A549 (cell line): ENCODE data around the gene TMEM167A. TPM values are rescaled to one million over a fixed set of nuclear protein-coding genes. Genes with fewer than 3 reads are reported as not detected.

Experiments
- ATAC-seq, 2 experiments: fragments of 200-7000 bp in 1 of 2; fragments of >200 bp in 1 of 2; cut with Nextera tagmentation in 1 of 2; cut with Tn5 transposase in 1 of 2; 3 replicates each; pipeline versions ENCODE4 v1.8.0 to v1.9.1; 2018 to 2020; ENCODE audit warnings: mild to moderate bottlenecking in 1 of 2, moderate library complexity in 1 of 2
- CTCF ChIA-PET: fragments of 300-600 bp; sonication (Branson Sonifier 250); formaldehyde crosslinking; extraction: SDS; loops from one replicate; lab custom pipeline; 2021; ENCODE audit warnings: antibody characterized with exemption, inconsistent platforms; lab: Yijun Ruan, JAX
- POLR2A ChIA-PET: fragments of 350-600 bp; formaldehyde crosslinking; extraction: SDS; loops from one replicate; lab custom pipeline; 2021; ENCODE audit warnings: antibody characterized with exemption, inconsistent platforms; lab: Yijun Ruan, JAX
- DNase-seq, 2 experiments: peaks; one replicate each; pipeline versions ENCODE4 v3.0.0 to v3.0.0-alpha.2; 2011 to 2016; ENCODE audit warnings: low read depth in 1 of 2, low spot score in 1 of 2
- FAIRE-seq: peaks from 2 replicates; lab custom pipeline; 2011; peaks lifted over from hg19 to GRCh38; lab: Jason Lieb, UNC
- H3K27ac ChIP-seq, 2 experiments: fragments of >200 bp; sonication (Bioruptor Twin); formaldehyde crosslinking; 3 replicates each; pipeline ENCODE4 v1.5.1; 2016 to 2017
- H3K4me1 ChIP-seq: fragments of >200 bp; sonication (Bioruptor Twin); formaldehyde crosslinking; 3 replicates; pipeline ENCODE4 v1.6.1; 2016
- H3K4me2 ChIP-seq: fragments of >200 bp; sonication (Bioruptor Twin); formaldehyde crosslinking; 3 replicates; pipeline ENCODE4 v1.6.1; 2016
- H3K4me3 ChIP-seq: fragments of >200 bp; sonication (Bioruptor Twin); formaldehyde crosslinking; 3 replicates; pipeline ENCODE4 v1.5.1; 2016
- H3K9me3 ChIP-seq: fragments of >200 bp; sonication (Bioruptor Twin); formaldehyde crosslinking; 3 replicates; pipeline ENCODE4 v1.6.1; 2016
- ATOH8 ChIP-seq: fragments of 250-450 bp; sonication (Bioruptor Pico); IDR thresholded peaks from 2 replicates; pipeline ENCODE4 v1.5.0; 2020; ENCODE audit warnings: low read depth, mild to moderate bottlenecking, moderate library complexity
- BCL3 ChIP-seq: fragments of >200 bp; sonication (Bioruptor Twin); formaldehyde crosslinking; IDR thresholded peaks from 3 replicates; pipeline ENCODE4 v1.6.1; 2016
- CBX2 ChIP-seq: fragments of 200-600 bp; sonication (generic); IDR thresholded peaks from 2 replicates; pipeline ENCODE4 v1.6.1; 2016; ENCODE audit warnings: low read depth, mild to moderate bottlenecking, borderline replicate concordance
- CEBPB ChIP-seq, 2 experiments: fragments of >200 bp in 1 of 2; sonication (Bioruptor Twin) in 1 of 2; formaldehyde crosslinking in 1 of 2; IDR thresholded peaks; 2 replicates each; pipeline ENCODE4 v1.6.1; 2012 to 2016
- CHD2 ChIP-seq: fragments of 150-350 bp; IDR thresholded peaks from 2 replicates; pipeline ENCODE4 v1.6.1; 2014; ENCODE audit warnings: low read length; ENCODE audit not compliant: partially characterized antibody
- EP300 ChIP-seq, 2 experiments: fragments of >200 bp; sonication (Bioruptor Twin); formaldehyde crosslinking; IDR thresholded peaks; 2 replicates in 1 of 2; 3 replicates in 1 of 2; pipeline ENCODE4 v1.6.1; 2016 to 2017
- HDAC2 ChIP-seq: fragments of 200-600 bp; sonication (generic); IDR thresholded peaks from 2 replicates; pipeline ENCODE4 v1.6.1; 2016
- HES2 ChIP-seq: fragments of >200 bp; sonication (Bioruptor Twin); formaldehyde crosslinking; IDR thresholded peaks from 2 replicates; pipeline ENCODE4 v1.6.1; 2016
- JUN ChIP-seq, 2 experiments: fragments of >200 bp; sonication (Bioruptor Twin); formaldehyde crosslinking; IDR thresholded peaks; 2 replicates in 1 of 2; 3 replicates in 1 of 2; pipeline ENCODE4 v1.6.1; 2016 to 2017
- PHF8 ChIP-seq: fragments of 200-600 bp; sonication (generic); IDR thresholded peaks from 2 replicates; pipeline ENCODE4 v1.6.1; 2016; ENCODE audit warnings: low read depth, mild to moderate bottlenecking, antibody characterized with exemption, moderate library complexity, borderline replicate concordance
- POLR2AphosphoS2 ChIP-seq: conservative IDR thresholded peaks from 2 replicates; pipeline ENCODE4 v1.6.1; 2012; ENCODE audit warnings: low read length, improper control_type of control experiment, inconsistent platforms
- REST ChIP-seq: fragments of 200-600 bp; sonication (generic); IDR thresholded peaks from 2 replicates; pipeline ENCODE4 v1.6.1; 2016; ENCODE audit warnings: antibody characterized with exemption, mild to moderate bottlenecking, moderate library complexity
- SREBF2 ChIP-seq: fragments of 450-650 bp; IDR thresholded peaks from 2 replicates; pipeline ENCODE4 v1.6.1; 2014; ENCODE audit warnings: mild to moderate bottlenecking, moderate library complexity
- TP53 ChIP-seq: fragments of 250-450 bp; sonication (Bioruptor Pico); IDR thresholded peaks from 2 replicates; pipeline ENCODE4 v1.5.0; 2021; ENCODE audit warnings: mild to moderate bottlenecking, moderate library complexity
- ZFP36 ChIP-seq: fragments of 450-650 bp; IDR thresholded peaks from 2 replicates; pipeline ENCODE4 v1.6.1; 2014; ENCODE audit warnings: borderline replicate concordance; ENCODE audit not compliant: partially characterized antibody
- ZNF302 ChIP-seq: fragments of 250-450 bp; sonication (Bioruptor Pico); IDR thresholded peaks from 2 replicates; pipeline ENCODE4 v1.9.0; 2021; ENCODE audit warnings: inconsistent platforms, mild to moderate bottlenecking, moderate library complexity
- WGBS: methylation state at CpG from one replicate; pipeline ENCODE4 v1.1.6; 2017; ENCODE audit errors: missing lambda C conversion rate; 5-methylcytosine and 5-hydroxymethylcytosine counted together
- polyA plus RNA-seq, 4 experiments: library from polyadenylated mRNA; depleted of rRNA in 3 of 4; stranded (reverse); fragments of >200 nt; fragmentation: RNase III in 1 of 4; extraction: RNeasy Plus Mini Kit Qiagen cat#74134 plus additional on column Dnase treatment in 1 of 4; gene quantifications; 2 replicates in 3 of 4; 3 replicates in 1 of 4; pipeline ENCODE4 v1.2.3, GENCODE V29; 2011 to 2017

Gene TMEM167A
- polyA plus RNA-seq, 2 of the 4 experiments (the other 2 are of a cell fraction): 56.2 to 136 TPM

GRCh38 chr5:83038924-83039323 lies 38.3 kb downstream of the TMEM167A start:
- Histone ChIP-seq H3K4me1 (no peaks in the 10 kb centered on the region), H3K4me3 (no peak overlapping the region), H3K27ac (no peak overlapping the region), H3K9me3 (no peaks in the 10 kb centered on the region), H3K4me2 (no peak overlapping the region)
- ChIA-PET POLR2A (interaction anchor here (0.7 kb wide), 1 partner anchor 214 kb away, joined by 3 read pairs; no protein-coding TSS in a partner anchor), CTCF (no interaction called here)
- WGBS: 73% methylated on average over 3 of the region's 3 CpGs
- DNase-seq (no peak), ATAC-seq (no peak), FAIRE-seq (no peak)
- TF ChIP-seq JUN (IDR thresholded peaks at IDR 0.05): no peak
- TF ChIP-seq HDAC2: no peak
- TF ChIP-seq CEBPB (IDR thresholded peaks at IDR 0.05): no peak
- TF ChIP-seq POLR2AphosphoS2: no peak
- no peak for TF ChIP-seq SREBF2
- no peak for TF ChIP-seq ZNF302
- TF ChIP-seq CHD2: no peak
- no peak for TF ChIP-seq HES2
- TF ChIP-seq ATOH8: no peak
- TF ChIP-seq EP300 (IDR thresholded peaks at IDR 0.05): no peak
- no peak for TF ChIP-seq PHF8
- no peak for TF ChIP-seq ZFP36

- Histone ChIP-seq H3K4me2 (no peak overlapping the region), H3K4me1 (no peaks in the 10 kb centered on the region), H3K9me3 (no peaks in the 10 kb centered on the region), H3K27ac (no peak overlapping the region), H3K4me3 (no peak overlapping the region)
- FAIRE-seq (no peak), ATAC-seq (no peak), DNase-seq (no peak)
- POLR2A ChIA-PET: no interaction called here
- TF ChIP-seq REST (no peak), HES2 (no peak), TP53 (CRISPR knock-in tag) (no peak), HDAC2 (no peak), BCL3 (no peak), CBX2 (no peak), PHF8 (no peak), ZFP36 (no peak)
- WGBS: 76% methylated on average over 4 of the region's 4 CpGs
- CTCF ChIA-PET: interaction anchor here (0.6 to 1.3 kb wide), 2 partner anchors 16 to 683 kb away, joined by 4 to 6 read pairs; no protein-coding TSS in a partner anchor
Measured at GRCh38 chr5:83036991-83037575, 40.1 kb downstream of the TMEM167A start.
